ENCODE measurements around the gene APC2.

APC2 gene

DNA sequence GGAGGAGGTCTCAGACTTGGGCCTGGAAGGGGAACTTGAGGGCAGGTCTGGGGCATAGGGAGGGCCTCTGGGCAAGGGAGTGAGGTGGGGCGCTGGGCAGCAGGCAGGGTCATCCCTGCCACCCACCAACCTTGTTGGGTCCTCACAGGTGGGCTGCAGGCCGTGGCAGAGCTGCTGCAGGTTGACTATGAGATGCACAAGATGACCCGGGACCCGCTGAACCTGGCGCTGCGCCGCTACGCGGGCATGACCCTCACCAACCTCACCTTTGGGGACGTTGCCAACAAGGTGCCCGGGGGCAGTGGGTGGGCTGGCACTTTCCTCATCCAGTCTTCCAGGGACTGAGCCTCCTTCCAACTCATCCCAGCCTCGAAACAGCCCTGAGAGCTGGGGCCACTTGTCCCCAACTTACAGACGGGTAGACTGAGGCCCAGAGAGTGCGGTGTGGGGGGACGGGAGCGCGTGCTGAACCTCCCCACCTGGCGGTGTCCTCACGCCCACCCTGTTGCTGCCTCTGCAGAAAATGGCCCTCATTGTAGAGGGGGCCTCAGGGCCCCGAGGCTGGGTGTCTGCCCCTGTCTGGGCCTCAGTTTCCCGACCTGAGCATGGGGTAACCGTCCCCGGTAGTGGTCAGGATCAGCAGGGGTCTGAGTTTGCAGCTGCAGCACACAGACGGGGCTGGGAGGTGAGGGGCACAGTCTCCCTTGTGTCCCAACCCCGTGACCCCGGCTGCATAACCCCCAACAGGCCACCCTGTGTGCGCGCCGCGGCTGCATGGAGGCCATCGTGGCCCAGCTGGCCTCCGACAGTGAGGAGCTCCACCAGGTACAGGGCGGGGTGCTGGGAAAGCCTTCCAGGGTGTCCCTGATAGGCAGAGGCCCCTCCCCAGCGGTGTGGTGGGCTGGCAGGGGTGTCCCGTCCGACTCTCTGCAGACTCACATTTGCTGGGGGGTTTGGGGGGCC, 10.4 kb downstream of the APC2 start:
- in situ Hi-C loops (cut with HindIII; ENCODE audit: low sequenced_read_pairs): no loop called here

DNA sequence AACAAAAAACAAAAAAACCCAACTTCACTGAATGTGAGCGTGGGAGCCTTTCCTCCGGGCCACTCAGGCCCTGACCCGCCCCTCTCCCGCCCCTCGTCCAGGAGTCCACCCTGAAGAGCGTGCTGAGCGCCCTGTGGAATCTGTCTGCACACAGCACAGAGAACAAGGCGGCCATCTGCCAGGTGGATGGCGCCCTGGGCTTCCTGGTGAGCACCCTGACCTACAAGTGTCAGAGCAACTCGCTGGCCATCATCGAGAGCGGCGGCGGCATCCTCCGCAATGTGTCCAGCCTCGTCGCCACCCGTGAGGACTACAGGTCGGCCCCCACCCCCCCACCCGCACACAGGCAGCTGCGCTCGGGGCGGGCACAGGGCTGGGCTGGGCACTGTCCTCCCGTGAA, 11.9 kb downstream of the APC2 start:
- in situ Hi-C loops (cut with HindIII; ENCODE audit: low sequenced_read_pairs): no loop called here

DNA sequence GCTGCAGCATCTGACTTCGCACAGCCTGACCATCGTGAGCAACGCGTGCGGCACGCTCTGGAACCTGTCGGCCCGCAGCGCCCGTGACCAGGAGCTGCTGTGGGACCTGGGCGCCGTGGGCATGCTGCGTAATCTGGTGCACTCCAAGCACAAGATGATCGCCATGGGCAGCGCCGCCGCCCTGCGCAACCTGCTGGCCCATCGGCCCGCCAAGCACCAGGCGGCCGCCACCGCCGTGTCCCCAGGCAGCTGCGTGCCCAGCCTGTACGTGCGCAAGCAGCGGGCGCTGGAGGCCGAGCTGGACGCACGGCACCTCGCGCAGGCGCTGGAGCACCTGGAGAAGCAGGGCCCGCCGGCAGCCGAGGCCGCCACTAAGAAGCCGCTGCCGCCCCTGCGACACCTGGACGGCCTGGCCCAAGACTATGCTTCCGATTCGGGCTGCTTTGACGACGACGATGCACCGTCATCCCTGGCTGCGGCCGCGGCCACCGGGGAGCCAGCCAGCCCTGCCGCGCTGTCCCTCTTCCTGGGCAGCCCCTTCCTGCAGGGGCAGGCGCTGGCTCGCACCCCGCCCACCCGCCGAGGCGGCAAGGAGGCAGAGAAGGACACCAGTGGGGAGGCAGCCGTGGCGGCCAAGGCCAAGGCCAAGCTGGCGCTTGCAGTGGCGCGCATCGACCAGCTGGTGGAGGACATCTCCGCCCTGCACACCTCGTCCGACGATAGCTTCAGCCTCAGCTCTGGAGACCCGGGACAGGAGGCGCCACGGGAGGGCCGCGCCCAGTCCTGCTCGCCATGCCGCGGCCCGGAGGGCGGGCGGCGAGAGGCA, 15.5 kb downstream of the APC2 start:
- in situ Hi-C loops (cut with HindIII; ENCODE audit: low sequenced_read_pairs): no loop called here

DNA sequence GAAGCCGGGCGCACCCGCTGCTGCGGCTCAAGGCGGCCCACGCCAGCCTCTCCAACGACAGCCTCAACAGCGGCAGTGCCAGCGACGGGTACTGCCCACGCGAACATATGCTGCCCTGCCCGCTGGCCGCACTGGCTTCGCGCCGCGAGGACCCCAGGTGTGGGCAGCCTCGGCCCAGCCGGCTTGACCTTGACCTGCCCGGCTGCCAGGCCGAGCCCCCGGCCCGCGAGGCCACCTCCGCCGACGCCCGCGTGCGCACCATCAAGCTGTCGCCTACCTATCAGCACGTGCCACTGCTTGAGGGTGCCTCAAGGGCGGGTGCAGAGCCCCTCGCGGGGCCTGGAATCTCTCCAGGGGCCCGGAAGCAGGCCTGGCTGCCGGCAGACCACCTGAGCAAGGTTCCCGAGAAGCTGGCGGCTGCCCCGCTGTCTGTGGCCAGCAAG, 16.1 kb downstream of the APC2 start:
- in situ Hi-C loops (cut with HindIII; ENCODE audit: low sequenced_read_pairs): no loop called here

DNA sequence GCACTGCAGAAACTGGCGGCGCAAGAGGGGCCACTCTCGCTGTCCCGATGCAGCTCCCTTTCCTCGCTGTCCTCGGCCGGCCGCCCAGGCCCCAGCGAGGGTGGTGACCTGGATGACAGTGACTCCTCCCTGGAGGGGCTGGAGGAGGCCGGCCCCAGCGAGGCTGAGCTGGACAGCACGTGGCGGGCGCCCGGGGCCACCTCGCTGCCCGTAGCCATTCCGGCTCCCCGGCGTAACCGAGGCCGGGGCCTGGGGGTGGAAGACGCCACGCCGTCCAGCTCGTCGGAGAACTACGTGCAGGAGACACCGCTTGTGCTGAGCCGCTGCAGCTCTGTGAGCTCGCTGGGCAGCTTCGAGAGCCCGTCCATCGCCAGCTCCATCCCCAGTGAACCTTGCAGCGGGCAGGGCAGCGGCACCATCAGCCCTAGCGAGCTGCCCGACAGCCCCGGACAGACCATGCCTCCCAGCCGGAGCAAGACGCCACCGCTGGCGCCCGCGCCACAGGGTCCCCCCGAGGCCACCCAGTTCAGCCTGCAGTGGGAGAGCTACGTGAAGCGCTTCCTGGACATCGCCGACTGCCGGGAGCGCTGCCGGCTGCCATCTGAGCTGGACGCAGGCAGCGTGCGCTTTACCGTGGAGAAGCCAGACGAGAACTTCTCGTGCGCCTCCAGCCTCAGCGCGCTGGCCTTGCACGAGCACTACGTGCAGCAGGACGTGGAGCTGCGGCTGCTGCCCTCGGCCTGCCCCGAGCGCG, 16.7 kb downstream of the APC2 start:
- in situ Hi-C loops (cut with HindIII; ENCODE audit: low sequenced_read_pairs): no loop called here

DNA sequence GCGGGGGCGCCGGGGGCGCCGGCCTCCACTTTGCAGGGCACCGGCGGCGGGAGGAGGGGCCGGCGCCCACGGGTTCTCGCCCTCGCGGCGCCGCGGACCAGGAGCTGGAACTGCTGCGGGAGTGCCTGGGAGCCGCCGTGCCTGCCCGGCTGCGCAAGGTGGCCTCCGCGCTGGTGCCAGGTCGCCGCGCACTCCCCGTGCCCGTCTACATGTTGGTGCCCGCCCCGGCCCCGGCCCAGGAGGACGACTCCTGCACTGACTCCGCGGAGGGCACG, 17.2 kb downstream of the APC2 start:
- in situ Hi-C loops (cut with HindIII; ENCODE audit: low sequenced_read_pairs): no loop called here

DNA sequence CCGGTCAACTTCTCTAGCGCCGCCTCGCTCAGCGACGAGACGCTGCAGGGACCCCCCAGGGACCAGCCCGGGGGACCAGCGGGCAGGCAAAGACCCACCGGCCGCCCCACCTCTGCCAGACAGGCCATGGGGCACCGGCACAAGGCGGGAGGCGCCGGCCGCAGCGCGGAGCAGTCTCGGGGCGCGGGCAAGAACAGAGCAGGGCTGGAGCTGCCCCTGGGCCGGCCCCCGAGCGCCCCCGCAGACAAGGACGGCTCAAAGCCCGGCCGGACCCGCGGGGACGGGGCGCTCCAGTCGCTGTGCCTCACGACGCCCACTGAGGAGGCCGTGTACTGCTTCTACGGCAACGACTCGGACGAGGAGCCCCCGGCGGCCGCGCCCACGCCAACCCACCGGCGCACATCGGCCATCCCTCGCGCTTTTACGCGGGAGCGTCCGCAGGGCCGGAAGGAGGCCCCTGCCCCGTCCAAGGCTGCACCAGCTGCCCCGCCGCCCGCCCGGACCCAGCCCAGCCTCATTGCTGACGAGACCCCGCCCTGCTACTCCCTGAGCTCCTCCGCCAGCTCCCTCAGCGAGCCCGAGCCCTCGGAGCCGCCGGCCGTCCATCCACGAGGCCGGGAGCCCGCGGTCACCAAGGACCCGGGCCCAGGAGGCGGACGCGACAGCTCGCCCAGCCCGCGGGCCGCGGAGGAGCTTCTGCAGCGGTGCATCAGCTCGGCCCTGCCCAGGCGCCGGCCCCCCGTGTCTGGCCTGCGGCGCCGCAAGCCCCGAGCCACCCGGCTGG, 17.8 kb downstream of the APC2 start:
- in situ Hi-C loops (cut with HindIII; ENCODE audit: low sequenced_read_pairs): no loop called here

DNA sequence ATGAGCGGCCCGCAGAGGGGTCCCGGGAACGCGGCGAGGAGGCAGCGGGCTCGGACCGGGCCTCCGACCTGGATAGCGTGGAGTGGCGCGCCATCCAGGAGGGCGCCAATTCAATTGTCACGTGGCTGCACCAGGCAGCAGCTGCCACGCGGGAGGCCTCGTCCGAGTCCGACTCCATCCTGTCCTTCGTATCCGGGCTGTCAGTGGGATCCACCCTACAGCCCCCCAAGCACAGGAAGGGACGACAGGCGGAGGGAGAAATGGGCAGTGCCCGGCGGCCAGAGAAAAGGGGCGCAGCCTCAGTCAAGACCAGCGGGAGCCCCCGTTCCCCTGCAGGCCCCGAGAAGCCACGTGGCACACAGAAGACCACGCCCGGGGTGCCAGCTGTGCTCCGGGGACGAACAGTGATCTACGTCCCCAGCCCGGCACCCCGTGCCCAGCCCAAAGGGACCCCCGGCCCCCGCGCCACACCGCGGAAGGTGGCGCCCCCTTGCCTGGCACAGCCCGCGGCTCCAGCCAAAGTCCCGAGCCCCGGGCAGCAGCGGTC, 18.4 kb downstream of the APC2 start:
- in situ Hi-C loops (cut with HindIII; ENCODE audit: low sequenced_read_pairs): no loop called here

DNA sequence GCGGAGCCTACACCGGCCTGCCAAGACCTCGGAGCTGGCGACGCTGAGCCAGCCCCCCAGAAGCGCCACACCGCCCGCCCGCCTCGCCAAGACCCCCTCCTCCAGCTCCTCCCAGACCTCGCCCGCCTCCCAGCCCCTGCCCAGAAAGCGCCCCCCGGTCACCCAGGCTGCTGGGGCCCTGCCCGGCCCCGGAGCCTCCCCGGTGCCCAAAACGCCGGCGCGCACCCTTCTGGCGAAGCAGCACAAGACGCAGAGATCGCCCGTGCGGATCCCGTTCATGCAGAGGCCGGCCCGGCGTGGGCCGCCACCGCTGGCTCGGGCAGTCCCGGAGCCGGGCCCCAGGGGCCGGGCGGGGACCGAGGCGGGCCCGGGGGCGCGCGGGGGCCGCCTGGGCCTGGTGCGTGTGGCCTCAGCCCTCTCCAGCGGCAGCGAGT, 18.9 kb downstream of the APC2 start:
- in situ Hi-C loops (cut with HindIII; ENCODE audit: low sequenced_read_pairs): no loop called here

DNA sequence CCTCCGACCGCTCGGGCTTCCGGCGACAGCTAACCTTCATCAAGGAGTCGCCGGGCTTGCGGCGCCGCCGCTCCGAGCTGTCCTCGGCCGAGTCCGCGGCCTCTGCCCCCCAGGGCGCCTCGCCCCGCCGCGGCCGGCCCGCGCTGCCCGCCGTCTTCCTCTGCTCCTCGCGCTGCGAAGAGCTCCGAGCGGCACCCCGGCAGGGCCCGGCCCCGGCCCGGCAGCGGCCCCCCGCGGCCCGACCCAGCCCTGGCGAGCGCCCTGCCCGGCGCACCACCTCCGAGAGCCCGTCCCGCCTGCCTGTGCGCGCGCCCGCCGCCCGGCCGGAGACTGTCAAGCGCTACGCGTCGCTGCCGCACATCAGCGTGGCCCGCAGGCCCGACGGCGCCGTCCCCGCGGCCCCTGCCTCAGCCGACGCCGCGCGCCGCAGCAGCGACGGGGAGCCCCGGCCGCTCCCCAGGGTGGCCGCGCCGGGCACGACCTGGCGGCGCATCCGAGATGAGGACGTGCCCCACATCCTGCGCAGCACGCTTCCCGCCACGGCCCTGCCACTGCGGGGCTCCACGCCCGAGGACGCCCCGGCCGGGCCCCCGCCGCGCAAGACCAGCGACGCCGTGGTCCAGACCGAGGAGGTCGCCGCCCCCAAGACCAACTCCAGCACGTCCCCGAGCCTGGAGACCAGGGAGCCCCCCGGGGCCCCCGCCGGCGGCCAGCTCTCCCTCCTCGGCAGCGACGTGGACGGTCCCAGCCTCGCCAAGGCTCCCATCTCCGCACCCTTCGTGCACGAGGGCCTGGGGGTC, 19.5 kb downstream of the APC2 start:
- in situ Hi-C loops (cut with HindIII; ENCODE audit: low sequenced_read_pairs): no loop called here

DNA sequence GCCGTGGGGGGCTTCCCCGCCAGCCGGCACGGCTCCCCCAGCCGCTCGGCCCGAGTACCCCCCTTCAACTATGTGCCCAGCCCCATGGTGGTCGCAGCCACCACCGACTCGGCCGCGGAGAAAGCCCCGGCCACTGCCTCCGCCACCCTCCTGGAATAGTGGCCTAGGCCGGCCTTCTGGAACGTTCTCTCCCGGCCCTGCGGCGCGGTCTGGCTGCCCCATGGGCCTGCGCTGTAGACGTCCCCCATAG, 20.1 kb downstream of the APC2 start:
- in situ Hi-C loops (cut with HindIII; ENCODE audit: low sequenced_read_pairs): no loop called here

DNA sequence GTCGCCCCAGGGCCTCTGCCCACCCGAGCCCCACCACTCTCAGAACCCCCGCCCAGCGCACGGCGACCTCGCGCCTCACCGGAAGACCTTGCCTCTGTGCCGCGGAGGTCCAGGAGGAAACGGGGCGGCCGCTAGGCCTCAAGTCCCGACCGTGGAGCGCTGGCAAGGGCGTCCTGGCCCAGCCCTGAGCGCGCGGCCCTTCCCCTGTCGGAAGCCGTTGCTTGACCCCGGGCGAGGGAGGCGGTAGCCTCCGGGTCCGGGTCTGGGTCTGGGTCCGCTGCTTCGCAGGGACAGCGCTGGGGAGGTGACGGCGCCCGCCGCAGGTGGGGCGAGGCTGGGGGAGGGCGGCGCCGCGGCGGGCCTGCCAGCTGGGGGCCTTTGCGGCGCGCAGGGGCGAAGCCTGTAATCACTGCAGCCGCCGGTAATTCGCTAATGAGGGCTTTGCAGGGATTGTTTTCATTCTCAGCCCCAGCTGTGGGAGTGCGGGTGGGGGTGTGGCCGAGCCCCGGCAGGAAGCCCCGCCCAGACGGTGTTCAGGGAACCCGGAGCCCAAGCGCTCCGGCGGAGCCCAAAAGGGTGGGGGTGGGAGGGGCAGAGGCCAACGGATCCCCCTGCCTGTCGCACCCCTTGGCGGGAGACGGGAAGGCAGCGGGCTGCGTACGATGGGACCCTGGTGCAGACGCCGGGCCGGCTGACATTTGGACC, 20.5 kb downstream of the APC2 start:
- in situ Hi-C loops (cut with HindIII; ENCODE audit: low sequenced_read_pairs): no loop called here

DNA sequence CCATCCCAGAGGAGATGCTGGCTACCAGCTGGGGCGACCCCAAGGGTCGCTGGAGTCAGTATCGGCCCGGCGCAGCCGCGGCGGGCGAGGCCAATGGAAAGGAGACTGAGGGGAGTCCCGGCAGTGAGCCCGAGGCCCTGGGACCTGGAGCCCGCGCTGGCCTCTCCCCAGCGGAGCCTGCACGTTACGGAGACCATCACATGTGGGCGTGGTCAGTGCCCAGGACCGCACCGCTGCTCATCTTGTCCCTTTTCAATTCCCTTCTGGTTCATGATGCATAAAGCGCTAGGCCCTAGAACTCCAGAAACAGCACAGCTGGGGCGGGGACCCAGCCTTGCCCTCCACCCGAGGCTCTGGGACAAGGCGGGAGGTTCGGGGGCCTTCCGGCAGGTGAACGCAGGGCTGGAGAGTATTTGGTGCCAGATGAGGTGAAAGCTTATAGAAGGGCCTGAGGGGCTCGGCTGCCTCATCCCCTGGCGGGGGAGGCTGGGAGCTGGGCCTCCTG, 21.1 kb downstream of the APC2 start:
- in situ Hi-C loops (cut with HindIII; ENCODE audit: low sequenced_read_pairs): no loop called here

DNA sequence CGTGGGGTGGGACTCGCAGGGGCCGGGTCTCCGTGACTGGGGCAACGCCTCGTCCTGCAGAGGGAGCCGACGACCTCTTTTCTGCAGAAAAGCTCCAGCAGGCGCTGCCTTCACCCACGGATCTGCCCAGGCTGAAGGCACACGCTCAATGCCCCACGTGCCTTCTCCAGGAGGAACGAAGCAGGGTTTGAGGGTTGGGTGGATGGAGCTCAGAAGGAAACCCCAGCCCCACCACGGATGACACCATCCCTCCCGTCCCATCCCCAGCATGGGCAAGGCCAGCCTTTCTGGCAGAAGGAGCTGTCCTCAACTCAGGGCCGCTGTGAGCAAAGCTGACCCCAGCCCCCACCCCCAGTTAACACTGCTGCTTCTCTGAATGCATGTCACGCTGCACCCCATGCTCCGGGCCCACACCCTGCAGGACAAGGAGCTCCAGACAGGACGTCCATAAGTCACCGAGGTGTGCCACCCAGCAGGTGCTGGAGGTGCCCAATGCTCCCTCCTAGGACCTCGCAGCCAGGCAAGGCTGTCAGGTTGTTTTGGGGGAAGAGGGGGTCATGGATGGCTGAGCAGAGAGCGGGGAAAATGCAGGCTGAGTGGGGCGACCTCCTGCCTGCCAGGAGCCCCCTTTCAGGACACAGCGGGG, 21.7 kb downstream of the APC2 start:
- in situ Hi-C loops (cut with HindIII; ENCODE audit: low sequenced_read_pairs): no loop called here

DNA sequence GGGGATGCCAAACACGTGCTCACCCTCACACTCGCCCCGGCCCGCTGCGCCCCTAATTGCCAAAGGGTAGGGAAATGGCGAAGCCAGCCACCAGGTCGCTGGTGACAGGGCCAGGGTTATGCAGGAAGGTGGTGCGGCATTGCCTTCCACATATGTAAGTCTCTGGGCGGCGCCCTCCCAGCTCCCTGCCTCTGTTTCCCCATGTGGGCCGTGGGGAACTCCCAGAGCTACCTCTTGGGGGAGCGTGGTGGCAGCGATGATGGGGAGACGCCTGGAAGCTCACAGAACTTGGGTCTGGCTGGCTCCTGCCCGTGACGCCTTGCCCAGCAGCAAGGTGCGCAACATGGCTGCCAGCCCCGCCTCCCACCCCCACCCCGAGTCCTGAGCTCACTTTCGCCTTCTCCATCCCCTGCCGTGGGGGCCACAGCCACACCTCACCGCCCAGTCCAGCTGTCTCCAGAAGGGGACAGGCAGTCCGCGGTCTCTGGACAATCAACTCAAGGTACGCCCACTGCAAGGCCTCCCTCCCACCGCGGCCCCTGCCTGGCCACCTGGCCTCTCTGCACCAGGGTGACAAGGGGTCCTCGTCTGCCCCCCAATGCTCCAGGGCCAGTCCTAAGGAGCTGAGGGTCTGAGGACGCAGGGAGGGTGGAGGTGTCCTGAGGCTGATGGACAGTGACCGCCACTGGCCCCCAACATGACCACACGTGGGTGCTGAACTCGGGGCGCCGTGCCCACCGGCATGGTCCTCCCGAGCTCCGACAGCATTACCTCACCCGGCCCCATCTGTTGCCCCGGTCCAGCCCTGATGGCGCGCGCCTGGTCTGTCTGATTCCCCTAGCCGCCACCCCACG, 22.5 kb downstream of the APC2 start:
- in situ Hi-C loops (cut with HindIII; ENCODE audit: low sequenced_read_pairs): no loop called here

DNA sequence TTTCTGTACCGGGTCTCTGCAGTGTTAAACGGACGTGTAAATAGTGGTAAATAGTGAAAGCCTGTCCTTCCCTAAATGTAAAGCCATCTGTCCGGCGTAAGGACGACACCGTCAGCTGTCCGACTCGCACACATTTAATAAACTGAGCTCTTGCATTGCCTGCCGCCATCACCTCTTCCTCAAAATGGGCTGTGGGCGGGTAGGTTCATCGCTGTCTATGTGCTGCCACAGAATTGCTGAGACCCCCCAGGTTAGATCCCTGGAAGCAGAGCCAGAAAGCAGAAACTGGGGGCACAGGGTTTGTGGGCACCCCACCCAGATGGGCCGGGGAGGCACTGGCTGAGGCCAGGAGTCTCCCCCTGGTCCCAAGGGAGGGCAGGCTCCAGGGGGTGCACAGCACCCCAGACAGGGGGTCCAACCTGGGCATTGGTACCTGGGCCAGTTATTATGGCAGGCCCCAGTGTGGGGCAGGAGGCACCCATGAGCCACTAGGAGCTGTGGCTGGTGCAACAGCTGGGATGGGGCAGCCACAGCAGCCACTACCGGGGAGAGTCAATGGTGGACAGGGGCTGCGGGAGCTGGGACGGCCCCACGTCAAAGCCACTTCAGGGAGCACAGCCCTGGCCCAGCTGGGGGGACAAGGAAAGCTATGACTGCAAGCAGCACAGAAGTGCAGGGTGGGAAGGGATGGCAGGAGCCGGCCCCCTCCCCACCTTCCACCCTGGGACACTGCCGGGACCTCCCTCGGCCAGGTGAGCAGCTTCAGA, 23.3 kb downstream of the APC2 start:
- in situ Hi-C loops (cut with HindIII; ENCODE audit: low sequenced_read_pairs): no loop called here

Measured in DLD1 (cell line).